Skeletal muscle satellite cell (primary cell): ENCODE data around the gene DCLK1.
A peak's percentile ranks its signal among the peaks of the same experiment; 100 is the strongest.

ENCODE experiments used
- H3K27me3 ChIP-seq: 2 replicates; pipeline ENCODE4 v1.7.0; 2013; ENCODE audit warnings: low read length; ENCODE audit not compliant: control insufficient read depth, insufficient read depth
- H3K36me3 ChIP-seq: 2 replicates; pipeline ENCODE4 v1.7.0; 2013; ENCODE audit warnings: mild to moderate bottlenecking, control low read depth, low read length; ENCODE audit not compliant: insufficient read depth
- H3K4me1 ChIP-seq: 2 replicates; pipeline ENCODE4 v1.7.0; 2013; ENCODE audit warnings: low read length; ENCODE audit not compliant: control insufficient read depth, insufficient read depth
- H3K4me2 ChIP-seq: 2 replicates; pipeline ENCODE4 v1.7.0; 2013; ENCODE audit warnings: mild to moderate bottlenecking, low read length
- H3K4me3 ChIP-seq: 2 replicates; pipeline ENCODE4 v1.7.0; 2013; ENCODE audit warnings: low read length
- H3K9ac ChIP-seq: 2 replicates; pipeline ENCODE4 v1.7.0; 2013; ENCODE audit warnings: mild to moderate bottlenecking, low read depth, low read length, moderate library complexity
- H3K9me3 ChIP-seq: replicated peaks from 2 replicates; pipeline ENCODE4 v1.7.0; 2013; ENCODE audit warnings: mild to moderate bottlenecking, control low read depth, low read length

DCLK1 gene

GRCh38 chr13:36031490-36031889 lies 99.7 kb downstream of the DCLK1 start:
- peaks cover 19% of the 10 kb centered on the region for H3K4me1 ChIP-seq
- H3K4me3 ChIP-seq, result no peak overlapping the region
- H3K9me3 ChIP-seq, result no peaks in the 10 kb centered on the region
- H3K9ac ChIP-seq, result no peak overlapping the region
- H3K27me3 ChIP-seq, result no peaks in the 10 kb centered on the region
- H3K36me3 ChIP-seq, result no peaks in the 10 kb centered on the region
- no peak overlapping the region for H3K4me2 ChIP-seq

DNA sequence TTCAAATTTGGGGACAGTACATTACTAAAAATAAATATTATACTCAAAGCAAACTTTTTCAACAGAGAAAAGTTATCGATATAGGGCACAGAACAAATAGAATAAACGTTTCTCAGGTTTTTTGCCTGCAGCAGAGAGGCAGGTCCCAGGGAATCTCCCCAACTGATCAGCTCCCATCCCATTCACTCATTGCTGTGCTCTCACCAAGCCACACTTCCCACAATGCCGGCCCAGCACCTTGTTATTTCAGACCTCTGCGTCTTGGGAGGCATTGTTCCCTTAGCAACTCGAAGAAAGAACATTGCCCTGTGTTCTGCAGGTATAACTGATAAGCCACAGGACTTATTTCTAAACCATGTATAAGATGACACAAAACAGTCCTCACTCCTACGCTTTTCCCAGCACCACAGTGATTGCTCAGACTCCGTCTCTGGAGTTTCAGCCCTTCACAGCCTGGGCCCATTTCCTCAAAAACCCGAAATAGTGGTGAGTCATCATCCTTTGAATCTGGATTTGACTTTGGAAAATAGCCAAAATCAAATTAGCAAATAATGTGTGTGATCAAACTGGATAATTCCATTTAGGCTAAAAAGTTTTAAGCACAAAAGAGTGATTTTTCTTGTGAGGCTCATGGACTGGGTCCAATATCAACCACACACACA lies 100.4 kb downstream of the DCLK1 start:
- Histone ChIP-seq H3K9me3 (no peaks in the 10 kb centered on the region), H3K4me3 (no peak overlapping the region), H3K27me3 (no peaks in the 10 kb centered on the region), H3K4me1 (peaks cover 19% of the 10 kb centered on the region), H3K36me3 (no peaks in the 10 kb centered on the region), H3K4me2 (peak overlapping the region; percentile 28), H3K9ac (no peak overlapping the region)

DNA sequence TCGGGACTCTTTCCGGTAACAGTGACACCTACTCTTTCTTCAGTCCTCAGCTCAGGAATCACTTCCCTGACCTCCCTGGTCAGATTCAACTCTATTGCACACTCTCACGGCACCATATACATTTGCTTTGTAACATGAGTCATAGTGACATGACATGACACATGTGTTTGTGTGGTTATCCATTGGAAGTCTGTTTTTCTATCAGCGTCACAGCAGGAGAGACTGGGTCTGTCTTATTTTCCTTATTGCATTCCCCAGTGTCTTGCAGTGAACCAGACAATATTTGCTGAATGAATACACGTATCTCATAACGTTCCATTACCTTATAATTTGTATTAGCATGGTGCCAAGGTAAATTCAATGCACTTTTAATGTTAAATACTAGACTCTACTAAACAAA lies 102.0 kb downstream of the DCLK1 start:
- Histone ChIP-seq H3K4me3 (no peak overlapping the region), H3K36me3 (no peaks in the 10 kb centered on the region), H3K4me1 (peaks cover 19% of the 10 kb centered on the region), H3K27me3 (no peaks in the 10 kb centered on the region), H3K9me3 (no peaks in the 10 kb centered on the region), H3K4me2 (no peak overlapping the region), H3K9ac (no peak overlapping the region)

DNA sequence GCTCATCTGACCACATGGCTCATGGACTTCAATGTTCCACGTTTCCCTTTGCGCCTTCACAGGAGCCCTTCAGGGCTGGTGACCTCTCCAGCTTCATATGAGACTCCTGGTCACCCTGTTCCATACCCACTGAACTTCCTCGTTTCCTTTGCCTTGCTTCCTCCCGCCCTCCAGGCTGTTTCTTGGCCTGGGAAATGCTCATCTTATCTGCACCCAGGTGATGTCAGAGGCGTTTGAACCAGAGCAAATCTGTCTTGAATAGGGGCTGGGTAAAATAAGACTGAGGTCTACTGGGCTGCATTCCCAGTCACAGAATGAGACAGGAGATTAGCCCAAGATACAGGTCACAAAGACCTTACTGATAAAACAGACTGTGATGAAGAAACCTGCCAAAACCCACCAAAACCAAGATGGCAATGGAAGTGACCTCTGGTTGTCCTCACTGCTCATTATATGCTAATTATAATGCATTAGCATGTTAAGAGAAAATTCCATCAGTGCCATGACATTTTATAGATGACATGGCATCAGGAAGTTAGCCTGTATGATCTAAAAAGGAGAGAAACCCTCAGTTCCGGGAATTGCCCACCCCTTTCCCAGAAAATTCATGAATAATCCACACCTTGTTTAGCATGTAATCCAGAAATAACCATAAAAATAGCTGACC lies 102.7 kb downstream of the DCLK1 start:
- Histone ChIP-seq H3K9me3 (no peaks in the 10 kb centered on the region), H3K4me3 (no peak overlapping the region), H3K27me3 (no peaks in the 10 kb centered on the region), H3K36me3 (no peaks in the 10 kb centered on the region), H3K9ac (no peak overlapping the region), H3K4me2 (no peak overlapping the region), H3K4me1 (peaks cover 19% of the 10 kb centered on the region)

GRCh38 chr13:36026531-36026930 lies 104.7 kb downstream of the DCLK1 start:
- Histone ChIP-seq H3K36me3 (no peaks in the 10 kb centered on the region), H3K9me3 (no peaks in the 10 kb centered on the region), H3K4me2 (no peak overlapping the region), H3K4me3 (no peak overlapping the region), H3K9ac (no peak overlapping the region), H3K27me3 (no peaks in the 10 kb centered on the region), H3K4me1 (peaks cover 19% of the 10 kb centered on the region)

- no peaks in the 10 kb centered on the region for H3K4me1 ChIP-seq
- no peak overlapping the region for H3K4me2 ChIP-seq
- H3K9ac ChIP-seq, result no peak overlapping the region
- no peak overlapping the region for H3K4me3 ChIP-seq
- H3K36me3 ChIP-seq, result no peaks in the 10 kb centered on the region
- no peaks in the 10 kb centered on the region for H3K9me3 ChIP-seq
- H3K27me3 ChIP-seq, result no peaks in the 10 kb centered on the region
Observed at GRCh38 chr13:36014763-36015162, 116.4 kb downstream of the DCLK1 start.

- Histone ChIP-seq H3K4me3 (no peak overlapping the region), H3K36me3 (no peaks in the 10 kb centered on the region), H3K4me2 (no peak overlapping the region), H3K4me1 (no peaks in the 10 kb centered on the region), H3K9ac (no peak overlapping the region), H3K27me3 (no peaks in the 10 kb centered on the region), H3K9me3 (no peaks in the 10 kb centered on the region)
Observed at GRCh38 chr13:36006894-36007675, 124.1 kb downstream of the DCLK1 start.

- H3K4me3 ChIP-seq, result no peak overlapping the region
- no peaks in the 10 kb centered on the region for H3K4me1 ChIP-seq
- H3K27me3 ChIP-seq, result no peaks in the 10 kb centered on the region
- no peaks in the 10 kb centered on the region for H3K36me3 ChIP-seq
- no peak overlapping the region for H3K9ac ChIP-seq
- H3K4me2 ChIP-seq, result no peak overlapping the region
- no peaks in the 10 kb centered on the region for H3K9me3 ChIP-seq
Observed at GRCh38 chr13:36006347-36006746, 124.8 kb downstream of the DCLK1 start.

GRCh38 chr13:36001561-36001960 lies 129.6 kb downstream of the DCLK1 start:
- H3K4me2 ChIP-seq, result no peak overlapping the region
- no peaks in the 10 kb centered on the region for H3K27me3 ChIP-seq
- H3K4me1 ChIP-seq, result peaks cover 7% of the 10 kb centered on the region
- no peaks in the 10 kb centered on the region for H3K36me3 ChIP-seq
- H3K9me3 ChIP-seq, result no peaks in the 10 kb centered on the region
- H3K9ac ChIP-seq, result no peak overlapping the region
- H3K4me3 ChIP-seq, result no peak overlapping the region

DNA sequence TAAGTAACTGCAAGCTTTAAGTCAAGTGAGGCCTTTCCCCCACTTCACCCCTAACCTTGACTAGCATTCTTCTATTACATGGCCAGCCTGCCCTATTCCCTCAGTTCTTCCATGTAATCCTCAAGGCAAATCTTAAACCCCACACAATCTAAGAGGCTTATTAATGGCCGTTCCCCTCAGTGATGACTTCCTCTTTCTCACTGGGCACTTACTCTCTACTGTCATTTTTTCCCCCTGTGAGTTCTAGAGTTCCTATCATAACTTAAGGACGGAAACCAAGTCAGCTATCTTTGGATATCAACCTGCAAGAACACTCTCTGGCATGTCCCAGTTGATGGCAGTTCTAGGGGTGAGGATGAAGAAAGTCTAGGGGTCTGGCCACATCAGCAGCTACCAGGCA lies 131.2 kb downstream of the DCLK1 start:
- H3K4me1 ChIP-seq, result peaks cover 13% of the 10 kb centered on the region
- no peak overlapping the region for H3K4me2 ChIP-seq
- H3K36me3 ChIP-seq, result no peaks in the 10 kb centered on the region
- H3K9ac ChIP-seq, result no peak overlapping the region
- no peak overlapping the region for H3K4me3 ChIP-seq
- H3K9me3 ChIP-seq, result no peaks in the 10 kb centered on the region
- H3K27me3 ChIP-seq, result no peaks in the 10 kb centered on the region

- Histone ChIP-seq H3K36me3 (no peaks in the 10 kb centered on the region), H3K4me1 (peaks cover 38% of the 10 kb centered on the region), H3K4me3 (no peak overlapping the region), H3K9ac (no peak overlapping the region), H3K9me3 (no peaks in the 10 kb centered on the region), H3K27me3 (no peaks in the 10 kb centered on the region), H3K4me2 (no peak overlapping the region)
Observed at GRCh38 chr13:35996360-35996759, 134.8 kb downstream of the DCLK1 start.
